Stimulated activated CD8-positive, alpha-beta memory T cell treated with anti-CD3 and anti-CD28 coated beads, Interleukin-7, amount 100 ng/mL, for 1 hour (primary cell): ENCODE measurements around the gene PANK2.
"Not testable (repeated sequence)": the region's sequence is repeated elsewhere in the genome, so short reads cannot be mapped to it uniquely, and the experiment has no call there.

ENCODE experiments used
- DNase-seq, 2 donors: peaks; one replicate each; pipeline ENCODE4 v3.0.0-alpha.2; 2020; ENCODE audit warnings: low read depth in 2 of 2

PANK2 gene

DNA sequence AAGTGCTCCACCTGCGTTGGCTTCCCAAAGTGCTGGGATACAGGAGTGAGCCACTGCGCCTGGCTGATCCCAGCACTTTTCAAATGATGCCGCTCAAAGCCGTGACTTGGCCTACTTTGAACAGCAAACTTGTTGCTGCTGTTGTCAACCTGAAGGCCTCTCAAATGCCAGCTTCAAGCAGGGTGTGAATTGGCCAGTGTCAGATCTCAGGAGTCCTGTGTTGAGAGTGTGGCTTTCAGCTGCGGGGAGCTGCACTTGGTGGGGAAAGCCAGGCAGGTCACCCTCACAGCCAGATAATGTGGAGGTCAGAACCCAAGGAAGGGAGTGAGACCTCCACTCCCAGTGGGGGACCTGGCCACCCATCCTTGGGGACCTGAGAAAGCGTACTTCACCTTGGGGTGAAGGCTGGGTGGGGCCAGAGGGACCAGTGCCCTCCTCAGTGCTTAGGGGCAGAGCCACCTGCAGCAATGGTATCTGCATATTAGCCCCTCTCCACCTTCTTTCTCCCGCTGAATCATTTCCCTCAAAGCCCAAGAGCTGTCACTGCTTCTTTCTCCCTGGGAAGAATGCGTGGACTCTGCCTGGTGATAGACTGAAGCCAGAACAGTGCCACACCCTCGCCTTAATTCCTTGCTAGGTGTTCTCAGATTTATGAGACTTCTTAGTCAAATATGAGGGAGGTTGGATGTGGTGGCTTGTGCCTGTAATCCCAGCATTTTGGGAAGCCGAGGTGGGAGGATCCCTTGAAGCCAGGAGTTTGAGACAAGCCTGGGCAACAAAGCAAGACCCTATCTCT lies 19.1 kb upstream of the PANK2 start:
- no peak for DNase-seq

- no peak for DNase-seq
Measured at GRCh38 chr20:3871550-3872265, 17.5 kb upstream of the PANK2 start.

DNA sequence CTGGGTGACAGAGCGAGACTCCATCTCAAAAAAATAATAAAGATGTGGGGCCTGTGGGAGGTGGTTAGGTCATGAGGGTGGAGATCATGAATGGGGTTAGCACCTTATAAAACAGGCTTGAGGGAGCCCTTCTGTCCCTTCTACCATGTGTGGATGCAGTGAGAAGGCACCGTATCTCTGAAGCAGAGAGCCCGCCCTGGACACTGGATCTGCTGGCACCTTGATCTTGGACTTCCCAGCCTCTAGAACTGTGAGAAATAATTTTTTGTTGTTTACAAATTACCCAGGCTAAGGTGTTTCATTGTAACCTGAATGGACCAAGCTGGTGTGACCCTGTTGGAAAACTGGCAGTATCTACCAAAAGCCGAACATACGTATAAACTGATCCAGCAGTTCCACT lies 15.7 kb upstream of the PANK2 start:
- DNase-seq, result no peak

GRCh38 chr20:3874194-3874844 lies 14.9 kb upstream of the PANK2 start:
- DNase-seq, result no peak

- no peak for DNase-seq
Measured at GRCh38 chr20:3875378-3875974, 13.7 kb upstream of the PANK2 start.

- DNase-seq, result no peak
Measured at GRCh38 chr20:3876000-3876399, 13.2 kb upstream of the PANK2 start.

- DNase-seq, result no peak
Measured at GRCh38 chr20:3876676-3877075, 12.5 kb upstream of the PANK2 start.

DNA sequence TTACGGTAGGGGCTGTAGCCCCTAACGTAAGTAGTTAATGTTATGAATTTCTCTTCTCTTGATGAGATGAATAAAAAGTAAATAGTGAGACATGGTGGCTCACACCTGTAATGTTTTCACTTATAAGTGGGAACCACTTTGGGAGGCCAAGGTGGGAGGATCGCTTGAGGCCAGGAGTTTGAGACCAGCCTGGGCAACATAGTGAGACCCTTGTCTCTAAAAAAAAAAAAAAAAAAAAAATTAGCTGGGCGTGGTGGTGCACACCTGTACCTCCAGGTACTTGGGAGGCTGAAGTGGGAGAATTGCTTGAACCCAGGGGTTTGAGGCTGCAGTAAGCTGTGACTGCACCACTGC lies 10.3 kb upstream of the PANK2 start:
- DNase-seq, result not testable (repeated sequence)

DNA sequence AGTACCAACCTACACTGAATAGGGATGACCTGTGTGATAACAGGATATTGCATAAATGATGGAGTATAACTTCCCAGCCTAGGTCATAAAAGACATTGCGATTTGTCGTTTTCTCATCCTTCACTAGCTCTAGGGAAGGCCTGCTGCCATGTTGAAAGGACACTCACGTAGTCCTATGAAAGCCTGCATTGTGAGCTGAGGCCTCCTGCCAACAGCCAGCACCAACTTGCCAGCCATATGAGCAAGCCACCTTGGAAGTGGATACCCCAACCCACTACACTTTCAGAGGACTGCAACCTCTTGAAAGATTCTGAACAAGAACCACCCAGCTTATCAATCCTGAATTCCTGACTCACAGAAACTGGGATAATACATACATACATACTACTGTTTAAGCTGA lies 3.5 kb upstream of the PANK2 start:
- no peak for DNase-seq

DNA sequence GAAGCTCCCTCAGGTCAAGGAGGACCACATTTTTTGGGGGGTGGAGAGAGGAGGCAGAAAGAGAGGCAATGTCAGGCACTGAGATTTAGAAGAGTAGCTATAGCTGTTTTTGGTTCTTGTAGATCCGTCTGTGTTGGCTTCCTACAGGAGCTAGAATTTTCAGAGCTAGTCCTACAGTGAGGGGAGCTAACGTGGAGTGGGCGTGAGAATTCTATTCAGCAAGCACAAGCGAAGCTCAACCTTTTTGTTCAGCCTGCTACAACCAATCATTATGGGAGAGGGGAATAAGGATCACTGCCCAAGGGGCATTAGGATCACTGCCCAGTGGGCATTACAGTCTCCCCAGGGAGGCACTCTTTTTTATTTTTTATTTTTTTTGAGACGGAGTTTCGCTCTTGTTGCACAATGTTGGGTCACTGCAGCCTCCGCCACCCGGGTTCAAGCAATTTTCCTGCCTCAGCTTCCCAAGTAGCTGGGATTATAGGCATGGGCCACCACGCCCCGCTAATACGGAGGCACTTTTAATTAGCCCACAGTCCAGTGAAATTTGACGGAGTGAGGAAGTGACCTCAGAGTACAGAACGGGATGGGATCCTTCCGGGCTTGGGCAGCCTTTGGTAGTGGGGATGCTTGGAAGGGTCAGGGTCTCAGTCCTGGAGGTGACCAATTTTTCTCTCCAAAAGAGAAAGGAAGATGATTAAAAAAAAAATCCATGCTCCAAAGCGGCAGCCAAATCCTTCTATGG lies 1.1 kb upstream of the PANK2 start:
- DNase-seq, result no peak

- DNase-seq, result no peak
Measured at GRCh38 chr20:3889489-3890397, 556 bp downstream of the PANK2 start.

DNA sequence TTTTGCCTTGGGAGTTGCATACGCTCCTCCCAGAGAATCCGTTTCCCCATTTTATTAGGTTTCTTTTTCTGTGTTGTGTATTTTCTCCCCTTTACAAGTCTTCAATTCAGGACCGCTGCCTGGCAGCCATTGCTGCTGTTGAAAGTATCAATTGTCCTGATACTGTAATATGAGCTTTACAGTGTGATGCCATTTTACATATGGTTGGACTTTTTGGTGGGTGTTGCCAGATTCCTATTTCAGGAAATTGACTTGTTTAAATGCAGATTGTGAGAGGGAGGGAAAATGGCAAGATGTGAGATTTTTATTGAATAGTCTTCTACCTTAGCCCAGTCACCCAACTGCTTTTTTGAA lies 1.2 kb downstream of the PANK2 start:
- no peak for DNase-seq

GRCh38 chr20:3890999-3891929 lies 2.1 kb downstream of the PANK2 start:
- DNase-seq, result no peak

DNA sequence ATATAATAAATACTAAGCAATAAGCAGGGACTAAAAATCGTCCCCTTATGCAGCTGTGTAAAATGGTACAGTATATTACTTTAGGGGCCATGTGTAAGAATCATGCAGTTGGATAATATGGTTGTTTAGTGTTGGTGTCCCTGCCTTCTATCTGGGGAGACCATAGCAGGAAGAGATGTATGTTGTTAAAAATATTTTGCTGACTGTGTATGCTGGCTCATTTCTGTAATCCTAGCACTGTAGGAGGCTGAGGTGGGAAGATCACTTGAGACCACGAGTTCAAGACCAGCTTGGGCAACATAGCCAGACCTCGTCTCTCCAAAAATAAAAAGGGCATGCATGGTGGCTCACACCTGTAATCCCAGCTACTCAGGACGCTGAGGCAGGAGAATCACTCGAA lies 5.6 kb downstream of the PANK2 start:
- DNase-seq, result no peak

- no peak for DNase-seq
Measured at GRCh38 chr20:3896302-3896701, 7.1 kb downstream of the PANK2 start.

GRCh38 chr20:3896853-3897583 lies 7.8 kb downstream of the PANK2 start:
- no peak for DNase-seq

GRCh38 chr20:3898181-3898580 lies 9.0 kb downstream of the PANK2 start:
- not testable (repeated sequence) for DNase-seq

DNA sequence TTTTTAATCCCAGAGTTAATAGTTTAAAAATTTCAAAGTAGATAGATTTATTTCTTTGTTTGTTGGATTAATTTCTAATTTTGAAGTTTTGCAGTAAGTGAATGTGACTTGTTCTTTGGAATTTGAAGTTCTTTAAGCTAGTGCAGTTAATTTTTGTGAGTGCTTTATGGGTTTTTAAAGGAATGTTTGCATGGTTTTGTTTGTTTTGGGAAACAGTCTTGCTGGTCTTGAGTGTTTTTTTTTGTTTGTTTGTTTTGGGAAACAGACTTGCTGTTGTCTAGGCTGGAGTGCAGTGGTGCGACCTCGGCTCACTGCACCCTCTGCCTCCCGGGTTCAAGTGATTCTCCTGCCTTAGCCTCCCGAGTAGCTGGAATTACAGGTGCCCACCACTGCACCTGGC lies 9.5 kb downstream of the PANK2 start:
- DNase-seq, result no peak

DNA sequence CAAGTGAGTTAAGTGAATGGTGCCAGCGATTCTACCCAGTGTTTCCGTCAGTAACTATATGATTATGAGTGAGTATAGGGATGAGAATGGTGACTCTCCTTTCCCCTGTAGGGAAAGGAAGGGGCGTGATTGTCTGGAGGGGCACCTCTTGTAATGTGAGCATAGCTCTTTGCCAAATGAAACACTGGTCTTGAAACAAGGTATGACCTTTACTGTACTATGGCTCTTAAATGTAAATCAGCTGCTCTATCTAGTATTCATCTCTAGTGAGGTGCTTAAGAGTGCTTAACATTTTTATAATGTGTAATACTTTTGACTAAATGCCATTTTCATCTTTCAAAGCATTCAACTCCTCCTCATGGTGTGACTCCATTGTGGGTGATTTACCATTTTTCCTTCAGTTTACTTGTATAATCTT lies 11.0 kb downstream of the PANK2 start:
- no peak for DNase-seq
